ENCODE measurements around the gene CHSY3. TPM values are rescaled to one million over a fixed set of nuclear protein-coding genes. Genes with fewer than 3 reads are reported as not detected.

The CHSY3 gene
- total and polyA plus RNA-seq, 2 experiments from 2014 or later: 0.29 to 2.4 TPM

DNA sequence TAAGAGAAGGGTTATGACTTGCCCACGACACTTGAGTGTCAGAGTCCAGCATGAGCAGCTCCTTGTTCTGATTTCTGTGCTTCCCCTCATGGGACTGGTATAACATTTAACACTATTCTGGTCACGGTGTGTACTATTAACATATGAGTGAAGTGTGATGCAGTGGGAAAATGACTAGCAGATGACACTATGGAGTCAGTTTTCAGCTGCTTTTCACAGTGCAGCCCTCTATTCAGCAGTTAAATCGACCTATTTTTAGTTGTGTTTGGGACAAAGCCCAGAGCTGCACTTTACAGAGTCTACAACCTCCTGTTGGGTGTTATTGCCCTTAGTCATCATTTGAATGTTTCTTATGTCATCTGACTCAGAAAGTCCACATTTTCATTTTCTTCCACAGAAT is 59.1 kb downstream of the CHSY3 start:
- no peak overlapping the region for H3K4me3 ChIP-seq
- H2AFZ ChIP-seq: no peak overlapping the region
- in situ Hi-C loops (cut with MboI): no loop called here
- H3K9me3 ChIP-seq (ENCODE audit: low read depth): no peaks in the 10 kb centered on the region
- peak; percentile 88 for DNase-seq
- H3K27me3 ChIP-seq (replicated peaks; ENCODE audit: insufficient read depth): no peaks in the 10 kb centered on the region
- no peak overlapping the region for H3K9ac ChIP-seq
- no peaks in the 10 kb centered on the region; the same call in 1 of the 2 replicates for H3K9me2 ChIP-seq (ENCODE audit: insufficient read depth)
- no peaks in the 10 kb centered on the region for H3K36me3 ChIP-seq (ENCODE audit: low read depth)
- WGBS, 2 experiments (ENCODE audit: low coverage in 1 of 2, low lambda C conversion rate in 2 of 2, missing lambda C conversion rate in 2 of 2): 0 to 3% methylated on average over 3 of the region's 3 CpGs
- no peak for TF ChIP-seq EZH2phosphoT487 (IDR thresholded peaks at IDR 0.05; ENCODE audit: insufficient read depth, low read depth)
- TF ChIP-seq EZH2 (IDR thresholded peaks at IDR 0.05; ENCODE audit: insufficient read depth, poor library complexity, severe bottlenecking): no peak
- peaks cover 11% of the 10 kb centered on the region for H3K4me1 ChIP-seq (ENCODE audit: insufficient read depth)
- no peaks in the 10 kb centered on the region for H3K79me2 ChIP-seq (ENCODE audit: insufficient read depth)
- H3F3A ChIP-seq (ENCODE audit: insufficient read depth): no peaks in the 10 kb centered on the region
- peak overlapping the region; percentile 39 for H3K4me2 ChIP-seq (ENCODE audit: unreplicated experiment)
- H4K20me1 ChIP-seq (ENCODE audit: insufficient read depth): no peaks in the 10 kb centered on the region
- H3K27ac ChIP-seq: peak overlapping the region; percentile 30; the same call in 1 of the 2 replicates

DNA sequence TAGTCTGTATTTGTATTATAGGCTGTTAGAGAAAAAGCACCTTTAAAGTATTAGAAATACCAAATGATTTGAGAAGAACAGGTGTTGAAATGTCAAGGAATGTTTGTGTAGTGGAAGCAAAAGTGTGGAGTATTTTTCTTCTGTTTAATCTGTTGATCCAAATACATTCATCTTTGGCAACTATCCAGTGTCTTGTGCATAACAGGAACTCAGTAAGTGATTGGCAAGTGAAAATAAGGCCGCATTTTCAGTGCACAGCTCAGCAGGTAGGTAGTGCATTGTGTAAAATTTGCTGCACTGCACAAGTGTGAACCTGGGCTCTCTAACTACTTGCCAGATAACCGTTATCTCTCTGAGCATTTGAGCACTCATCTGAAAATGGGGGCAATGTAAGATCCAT is 61.8 kb downstream of the CHSY3 start:
- TF ChIP-seq EZH2 (IDR thresholded peaks at IDR 0.05; ENCODE audit: insufficient read depth, poor library complexity, severe bottlenecking) (no peak), EZH2phosphoT487 (IDR thresholded peaks at IDR 0.05; ENCODE audit: insufficient read depth, low read depth) (no peak)
- Histone ChIP-seq H3K27me3 (replicated peaks; ENCODE audit: insufficient read depth) (no peaks in the 10 kb centered on the region), H3K4me3 (no peak overlapping the region), H3K27ac (no peak overlapping the region), H3K9ac (no peak overlapping the region), H3F3A (ENCODE audit: insufficient read depth) (no peaks in the 10 kb centered on the region), H3K4me1 (ENCODE audit: insufficient read depth) (peaks cover 11% of the 10 kb centered on the region), H4K20me1 (ENCODE audit: insufficient read depth) (no peaks in the 10 kb centered on the region), H3K36me3 (ENCODE audit: low read depth) (no peaks in the 10 kb centered on the region), H3K79me2 (ENCODE audit: insufficient read depth) (no peaks in the 10 kb centered on the region), H3K9me3 (ENCODE audit: low read depth) (no peaks in the 10 kb centered on the region), H2AFZ (no peak overlapping the region), H3K9me2 (ENCODE audit: insufficient read depth) (no peaks in the 10 kb centered on the region), H3K4me2 (ENCODE audit: unreplicated experiment) (no peak overlapping the region)
- 68 to 74% methylated on average over 2 of the region's 2 CpGs for WGBS, 2 experiments (ENCODE audit: low coverage in 1 of 2, low lambda C conversion rate in 2 of 2, missing lambda C conversion rate in 2 of 2)
- DNase-seq: no peak
- in situ Hi-C loops (cut with MboI): no loop called here

DNA sequence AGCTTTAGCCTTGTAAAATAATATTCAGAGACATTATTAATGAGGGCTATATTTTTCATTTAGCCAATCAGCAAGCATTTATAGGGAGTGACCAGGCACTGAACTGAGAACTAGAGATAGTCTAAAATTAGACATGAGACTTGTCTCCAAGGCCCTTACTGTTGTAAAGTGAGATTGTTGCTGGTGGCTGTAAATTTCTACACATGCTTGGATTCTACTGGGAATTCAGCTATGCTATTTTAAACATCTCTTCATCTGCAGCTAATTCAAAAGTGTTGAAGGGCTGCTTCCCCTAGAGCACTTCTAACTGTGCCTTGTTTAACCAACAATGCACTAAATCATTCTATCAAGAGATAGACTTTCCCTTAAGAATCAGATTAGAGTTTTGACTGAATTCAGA is 67.4 kb downstream of the CHSY3 start:
- no peaks in the 10 kb centered on the region for H3K9me2 ChIP-seq (ENCODE audit: insufficient read depth)
- peaks cover 7% of the 10 kb centered on the region; the same call in 1 of the 2 replicates for H3F3A ChIP-seq (ENCODE audit: insufficient read depth)
- H3K9ac ChIP-seq: no peak overlapping the region
- no peaks in the 10 kb centered on the region for H3K79me2 ChIP-seq (ENCODE audit: insufficient read depth)
- DNase-seq: no peak
- H3K27me3 ChIP-seq (replicated peaks; ENCODE audit: insufficient read depth): no peaks in the 10 kb centered on the region
- no peak overlapping the region for H3K27ac ChIP-seq
- in situ Hi-C loops (cut with MboI): no loop called here
- H3K4me1 ChIP-seq (ENCODE audit: insufficient read depth): peaks cover 12% of the 10 kb centered on the region
- H3K9me3 ChIP-seq (ENCODE audit: low read depth): no peaks in the 10 kb centered on the region
- no peaks in the 10 kb centered on the region for H3K36me3 ChIP-seq (ENCODE audit: low read depth)
- no peak overlapping the region for H3K4me2 ChIP-seq (ENCODE audit: unreplicated experiment)
- no peak overlapping the region for H2AFZ ChIP-seq
- H4K20me1 ChIP-seq (ENCODE audit: insufficient read depth): no peaks in the 10 kb centered on the region
- TF ChIP-seq EZH2phosphoT487 (IDR thresholded peaks at IDR 0.05; ENCODE audit: insufficient read depth, low read depth) (no peak), EZH2 (IDR thresholded peaks at IDR 0.05; ENCODE audit: insufficient read depth, poor library complexity, severe bottlenecking) (no peak)
- H3K4me3 ChIP-seq: no peak overlapping the region

DNA sequence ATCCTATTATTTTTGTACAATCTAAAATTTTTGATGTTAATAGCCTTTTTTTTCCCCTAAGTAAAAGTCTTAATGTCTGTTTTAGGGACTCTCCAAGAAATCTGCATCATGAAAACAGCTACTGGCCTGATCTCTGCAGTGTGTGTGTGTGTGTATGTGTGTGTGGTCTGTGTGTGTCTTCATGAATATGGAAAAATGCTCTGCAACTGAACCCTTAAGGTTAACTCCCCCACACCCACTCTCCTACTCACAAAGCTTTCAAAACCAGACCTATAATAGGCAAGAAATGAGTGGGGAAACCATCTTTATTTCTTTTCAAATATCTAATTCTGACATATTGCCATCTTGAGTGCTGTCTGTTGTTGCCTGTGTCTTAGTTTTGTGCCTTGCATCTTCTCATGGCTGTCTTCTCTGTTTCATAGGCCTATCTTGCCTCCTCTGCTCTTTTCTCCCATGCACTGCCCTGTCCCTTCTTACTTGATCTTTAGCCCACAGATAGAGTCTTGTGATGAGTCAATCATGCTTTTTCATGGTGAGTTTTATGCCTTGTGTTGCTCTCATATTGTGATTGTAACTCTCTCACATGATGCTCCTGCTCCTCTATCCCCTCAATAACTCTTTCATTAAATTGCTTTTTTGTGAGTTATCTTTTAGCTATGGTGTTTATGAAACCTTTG is 68.3 kb downstream of the CHSY3 start:
- in situ Hi-C loops (cut with MboI): no loop called here
- Histone ChIP-seq H3K27ac (no peak overlapping the region), H3K9ac (no peak overlapping the region), H3K27me3 (replicated peaks; ENCODE audit: insufficient read depth) (no peaks in the 10 kb centered on the region), H2AFZ (no peak overlapping the region), H3K9me3 (ENCODE audit: low read depth) (no peaks in the 10 kb centered on the region), H3K9me2 (ENCODE audit: insufficient read depth) (no peaks in the 10 kb centered on the region), H3F3A (ENCODE audit: insufficient read depth) (peaks cover 7% of the 10 kb centered on the region; the same call in 1 of the 2 replicates), H3K4me2 (ENCODE audit: unreplicated experiment) (no peak overlapping the region), H4K20me1 (ENCODE audit: insufficient read depth) (no peaks in the 10 kb centered on the region), H3K79me2 (ENCODE audit: insufficient read depth) (no peaks in the 10 kb centered on the region), H3K36me3 (ENCODE audit: low read depth) (no peaks in the 10 kb centered on the region), H3K4me1 (ENCODE audit: insufficient read depth) (peaks cover 12% of the 10 kb centered on the region), H3K4me3 (no peak overlapping the region)
- no peak for TF ChIP-seq EZH2phosphoT487 (IDR thresholded peaks at IDR 0.05; ENCODE audit: insufficient read depth, low read depth)
- TF ChIP-seq EZH2 (IDR thresholded peaks at IDR 0.05; ENCODE audit: insufficient read depth, poor library complexity, severe bottlenecking): no peak
- no peak for DNase-seq
